ENCODE measurements around the gene DDI1. TPM values are rescaled to one million over a fixed set of nuclear protein-coding genes. Genes with fewer than 3 reads are reported as not detected.
A peak's percentile ranks its signal among the peaks of the same experiment; 100 is the strongest.

Gene DDI1
- polyA plus RNA-seq (2013, experiment 1 of 2) = not detected
- polyA plus RNA-seq (2013, experiment 2 of 2) = not detected

- Histone ChIP-seq H3K14ac (ENCODE audit: low read length in 2 of 2) (no peak within 1 kb of the TSS), H3K4me2 (ENCODE audit: low read length, poor library complexity, severe bottlenecking) (no peak within 1 kb of the TSS), H2BK5ac (ENCODE audit: low read depth, low read length, poor library complexity, severe bottlenecking) (no peak within 1 kb of the TSS), H3K9me3 (ENCODE audit: control insufficient read depth, low read length) (no peaks in the 10 kb centered on the region), H2AK5ac (ENCODE audit: low read length, severe bottlenecking) (no peak within 1 kb of the TSS), H4K91ac (ENCODE audit: low read length) (no peak within 1 kb of the TSS), H2AFZ (ENCODE audit: low read depth, low read length) (no peak within 1 kb of the TSS), H2BK12ac (ENCODE audit: low read length in 2 of 2) (no peak within 1 kb of the TSS), H2BK120ac (ENCODE audit: low read depth, low read length) (no peak within 1 kb of the TSS), H3K4ac (ENCODE audit: low read depth in 1 of 2, low read length in 2 of 2) (no peak within 1 kb of the TSS), H2BK15ac (ENCODE audit: low read depth, poor library complexity, severe bottlenecking) (no peak within 1 kb of the TSS), H3K36me3 (ENCODE audit: control insufficient read depth in 1 of 2, insufficient read depth in 2 of 2, low read depth in 1 of 2, low read length in 2 of 2) (no peaks in the 10 kb centered on the region), H4K8ac (ENCODE audit: low read length) (no peak within 1 kb of the TSS), H3K18ac (ENCODE audit: low read depth in 1 of 2, low read length in 2 of 2) (no peak within 1 kb of the TSS), H3K4me1 (ENCODE audit: control insufficient read depth, insufficient read depth, low read depth, low read length) (no peaks in the 10 kb centered on the region), H3K9ac (ENCODE audit: low read length) (no peak within 1 kb of the TSS), H3K23ac (ENCODE audit: low read length in 2 of 2) (no peak within 1 kb of the TSS), H3K4me3 (ENCODE audit: insufficient read depth in 1 of 2, low read depth in 1 of 2, low read length in 2 of 2) (no peak within 1 kb of the TSS), H3K27ac (ENCODE audit: low read length, poor library complexity, severe bottlenecking) (no peak within 1 kb of the TSS), H3K27me3 (ENCODE audit: control insufficient read depth in 1 of 2, insufficient read depth in 1 of 2, low read length in 2 of 2) (no peaks in the 10 kb centered on the region), H3K79me1 (replicated peaks; ENCODE audit: low read length, poor library complexity, severe bottlenecking) (no peaks in the 10 kb centered on the region)
- WGBS = 98% methylated on average over 26 of the region's 26 CpGs
- DNase-seq = no peak
These were observed at the start of gene DDI1 for GRCh38 chr11:104036588-104036987. Gene DDI1, plus strand, starts transcription at chr11:104036640. Its CDS starts 183 bp downstream, at chr11:104036823.

GRCh38 chr11:103987629-103988594, 48.5 kb upstream of the DDI1 start:
- no peak for DNase-seq
- Histone ChIP-seq H3K9ac (ENCODE audit: low read length) (peak overlapping the region; percentile 9), H2BK15ac (ENCODE audit: low read depth, poor library complexity, severe bottlenecking) (no peak overlapping the region), H2AK5ac (ENCODE audit: low read length, severe bottlenecking) (no peak overlapping the region), H4K91ac (ENCODE audit: low read length) (no peak overlapping the region), H3K4me1 (ENCODE audit: control insufficient read depth, insufficient read depth, low read depth, low read length) (peaks cover 1% of the 10 kb centered on the region), H3K4me3 (ENCODE audit: insufficient read depth in 1 of 2, low read depth in 1 of 2, low read length in 2 of 2) (no peak overlapping the region), H2BK5ac (ENCODE audit: low read depth, low read length, poor library complexity, severe bottlenecking) (no peak overlapping the region), H3K27me3 (ENCODE audit: control insufficient read depth in 1 of 2, insufficient read depth in 1 of 2, low read length in 2 of 2) (no peaks in the 10 kb centered on the region), H2BK12ac (ENCODE audit: low read length in 2 of 2) (no peak overlapping the region), H2BK120ac (ENCODE audit: low read depth, low read length) (no peak overlapping the region), H3K4ac (ENCODE audit: low read depth in 1 of 2, low read length in 2 of 2) (no peak overlapping the region), H3K79me1 (replicated peaks; ENCODE audit: low read length, poor library complexity, severe bottlenecking) (no peaks in the 10 kb centered on the region), H3K36me3 (ENCODE audit: control insufficient read depth in 1 of 2, insufficient read depth in 2 of 2, low read depth in 1 of 2, low read length in 2 of 2) (no peaks in the 10 kb centered on the region), H3K27ac (ENCODE audit: low read length, poor library complexity, severe bottlenecking) (peak overlapping the region; percentile 17), H3K9me3 (ENCODE audit: control insufficient read depth, low read length) (no peaks in the 10 kb centered on the region), H3K14ac (ENCODE audit: low read length in 2 of 2) (no peak overlapping the region), H4K8ac (ENCODE audit: low read length) (no peak overlapping the region), H3K23ac (ENCODE audit: low read length in 2 of 2) (no peak overlapping the region), H2AFZ (ENCODE audit: low read depth, low read length) (no peak overlapping the region), H3K4me2 (ENCODE audit: low read length, poor library complexity, severe bottlenecking) (no peak overlapping the region), H3K18ac (ENCODE audit: low read depth in 1 of 2, low read length in 2 of 2) (no peak overlapping the region)
- 86% methylated on average over 7 of the region's 9 CpGs for WGBS

- Histone ChIP-seq H2AFZ (ENCODE audit: low read depth, low read length) (no peak overlapping the region), H3K4me3 (ENCODE audit: insufficient read depth in 1 of 2, low read depth in 1 of 2, low read length in 2 of 2) (no peak overlapping the region), H3K18ac (ENCODE audit: low read depth in 1 of 2, low read length in 2 of 2) (no peak overlapping the region), H3K14ac (ENCODE audit: low read length in 2 of 2) (no peak overlapping the region), H2BK15ac (ENCODE audit: low read depth, poor library complexity, severe bottlenecking) (no peak overlapping the region), H3K23ac (ENCODE audit: low read length in 2 of 2) (no peak overlapping the region), H3K36me3 (ENCODE audit: control insufficient read depth in 1 of 2, insufficient read depth in 2 of 2, low read depth in 1 of 2, low read length in 2 of 2) (no peaks in the 10 kb centered on the region), H3K4ac (ENCODE audit: low read depth in 1 of 2, low read length in 2 of 2) (no peak overlapping the region), H4K91ac (ENCODE audit: low read length) (no peak overlapping the region), H2BK5ac (ENCODE audit: low read depth, low read length, poor library complexity, severe bottlenecking) (no peak overlapping the region), H2AK5ac (ENCODE audit: low read length, severe bottlenecking) (no peak overlapping the region), H3K27me3 (ENCODE audit: control insufficient read depth in 1 of 2, insufficient read depth in 1 of 2, low read length in 2 of 2) (no peaks in the 10 kb centered on the region), H3K9me3 (ENCODE audit: control insufficient read depth, low read length) (no peaks in the 10 kb centered on the region), H2BK12ac (ENCODE audit: low read length in 2 of 2) (no peak overlapping the region), H3K79me1 (replicated peaks; ENCODE audit: low read length, poor library complexity, severe bottlenecking) (no peaks in the 10 kb centered on the region), H3K4me2 (ENCODE audit: low read length, poor library complexity, severe bottlenecking) (no peak overlapping the region), H3K27ac (ENCODE audit: low read length, poor library complexity, severe bottlenecking) (peak overlapping the region; percentile 17), H3K9ac (ENCODE audit: low read length) (peak overlapping the region; percentile 9), H2BK120ac (ENCODE audit: low read depth, low read length) (no peak overlapping the region), H4K8ac (ENCODE audit: low read length) (no peak overlapping the region), H3K4me1 (ENCODE audit: control insufficient read depth, insufficient read depth, low read depth, low read length) (peaks cover 1% of the 10 kb centered on the region)
- WGBS = 61% methylated on average over 2 of the region's 4 CpGs
- DNase-seq = peak; percentile 78
These were observed 47.9 kb upstream of the DDI1 start for GRCh38 chr11:103988595-103988969.

- no peak overlapping the region for H3K14ac ChIP-seq (ENCODE audit: low read length in 2 of 2)
- no peaks in the 10 kb centered on the region for H3K27me3 ChIP-seq (ENCODE audit: control insufficient read depth in 1 of 2, insufficient read depth in 1 of 2, low read length in 2 of 2)
- H3K9me3 ChIP-seq (ENCODE audit: control insufficient read depth, low read length) = no peaks in the 10 kb centered on the region
- H2BK12ac ChIP-seq (ENCODE audit: low read length in 2 of 2) = no peak overlapping the region
- H2BK5ac ChIP-seq (ENCODE audit: low read depth, low read length, poor library complexity, severe bottlenecking) = no peak overlapping the region
- H3K4ac ChIP-seq (ENCODE audit: low read depth in 1 of 2, low read length in 2 of 2) = no peak overlapping the region
- no peak overlapping the region for H2AK5ac ChIP-seq (ENCODE audit: low read length, severe bottlenecking)
- H2AFZ ChIP-seq (ENCODE audit: low read depth, low read length) = no peak overlapping the region
- H4K8ac ChIP-seq (ENCODE audit: low read length) = no peak overlapping the region
- no peak overlapping the region for H2BK15ac ChIP-seq (ENCODE audit: low read depth, poor library complexity, severe bottlenecking)
- no peaks in the 10 kb centered on the region for H3K36me3 ChIP-seq (ENCODE audit: control insufficient read depth in 1 of 2, insufficient read depth in 2 of 2, low read depth in 1 of 2, low read length in 2 of 2)
- H4K91ac ChIP-seq (ENCODE audit: low read length) = no peak overlapping the region
- H3K23ac ChIP-seq (ENCODE audit: low read length in 2 of 2) = no peak overlapping the region
- no peak overlapping the region for H3K27ac ChIP-seq (ENCODE audit: low read length, poor library complexity, severe bottlenecking)
- no peak overlapping the region for H3K4me2 ChIP-seq (ENCODE audit: low read length, poor library complexity, severe bottlenecking)
- no peak overlapping the region for H2BK120ac ChIP-seq (ENCODE audit: low read depth, low read length)
- no peak for DNase-seq
- no peak overlapping the region for H3K4me3 ChIP-seq (ENCODE audit: insufficient read depth in 1 of 2, low read depth in 1 of 2, low read length in 2 of 2)
- H3K18ac ChIP-seq (ENCODE audit: low read depth in 1 of 2, low read length in 2 of 2) = no peak overlapping the region
- H3K9ac ChIP-seq (ENCODE audit: low read length) = no peak overlapping the region
- H3K79me1 ChIP-seq (replicated peaks; ENCODE audit: low read length, poor library complexity, severe bottlenecking) = no peaks in the 10 kb centered on the region
- H3K4me1 ChIP-seq (ENCODE audit: control insufficient read depth, insufficient read depth, low read depth, low read length) = no peaks in the 10 kb centered on the region
These were observed 42.9 kb upstream of the DDI1 start for GRCh38 chr11:103993507-103993906.
